B cell (primary cell): ENCODE results near the gene ITSN1. TPM values are rescaled to one million over a fixed set of nuclear protein-coding genes. Genes with fewer than 3 reads are reported as not detected.

Source experiments
- polyA plus RNA-seq: library from polyadenylated mRNA; depleted of rRNA; stranded (reverse); fragments of >200 nt; gene quantifications from 2 replicates; pipeline ENCODE4 v1.2.3, GENCODE V29; 2012
- total RNA-seq, 2 donors: library from RNA; stranded (reverse); fragments of 120-200 nt in 1 of 2; gene quantifications; 1 replicate in 1 of 2; 2 replicates in 1 of 2; pipeline versions ENCODE4 v1.2.3 to v1.2.4, GENCODE V29; 2013 to 2022

Gene ITSN1
- total and polyA plus RNA-seq, 2 donors (not counting 1 experiment from before 2014, with no cell fraction given), result 0.31 to 2.4 TPM

Other genes with a start within 250 kb of the ITSN1 start
- 93.9 and 108 TPM in 2 replicates for gene IFNGR2, start 239.1 kb upstream of the ITSN1 start, total RNA-seq
- gene IFNGR2, start 239.1 kb upstream of the ITSN1 start, polyA plus RNA-seq, result 85.2 and 96.0 TPM in 2 replicates
- gene TMEM50B, start 162.5 kb upstream of the ITSN1 start, total RNA-seq, result 79.0 and 79.5 TPM in 2 replicates
- 52.6 and 88.4 TPM in 2 replicates for gene TMEM50B, start 162.5 kb upstream of the ITSN1 start, polyA plus RNA-seq
- 2.4 and 2.5 TPM in 2 replicates for gene DNAJC28, start 150.8 kb upstream of the ITSN1 start, total RNA-seq
- gene DNAJC28, start 150.8 kb upstream of the ITSN1 start, polyA plus RNA-seq, result 0.17 and 0.30 TPM in 2 replicates
- 58.3 and 65.3 TPM in 2 replicates for gene GART, start 100.4 kb upstream of the ITSN1 start, total RNA-seq
- gene GART, start 100.4 kb upstream of the ITSN1 start, polyA plus RNA-seq, result 8.6 and 8.7 TPM in 2 replicates
- gene SON, start 99.5 kb upstream of the ITSN1 start, total RNA-seq, result 441 and 463 TPM in 2 replicates
- 92.0 and 107 TPM in 2 replicates for gene SON, start 99.5 kb upstream of the ITSN1 start, polyA plus RNA-seq
- gene DONSON, start 53.8 kb upstream of the ITSN1 start, total RNA-seq, result 6.0 and 6.3 TPM in 2 replicates
- gene DONSON, start 53.8 kb upstream of the ITSN1 start, polyA plus RNA-seq, result 6.2 and 7.0 TPM in 2 replicates
- 60.6 and 66.9 TPM in 2 replicates for gene CRYZL1, start 760 bp upstream of the ITSN1 start, total RNA-seq
- gene CRYZL1, start 760 bp upstream of the ITSN1 start, polyA plus RNA-seq, result 27.7 and 30.6 TPM in 2 replicates